BLaER1 treated with 17β-estradiol and CSF1 and Interleukin-3, amounts not matched to agents 10 nM and 100 nM (cell line): ENCODE results near the gene BICD2.

ENCODE experiments used
- H3K27ac ChIP-seq, 11 experiments: shearing (Covaris generic); formaldehyde crosslinking; 2 replicates each; pipeline ENCODE4 v1.8.1; 2022
- H3K27me3 ChIP-seq, 11 experiments: shearing (Covaris generic); formaldehyde crosslinking; 2 replicates each; pipeline ENCODE4 v1.8.1; 2022
- H3K36me3 ChIP-seq, 11 experiments: shearing (Covaris generic); formaldehyde crosslinking; 2 replicates each; pipeline ENCODE4 v1.8.1; 2022
- H3K4me1 ChIP-seq, 10 experiments: shearing (Covaris generic); formaldehyde crosslinking; 2 replicates each; pipeline ENCODE4 v1.8.1; 2022
- H3K4me2 ChIP-seq, 11 experiments: shearing (Covaris generic); formaldehyde crosslinking; 2 replicates each; pipeline ENCODE4 v1.8.1; 2022
- H3K4me3 ChIP-seq, 10 experiments: shearing (Covaris generic); formaldehyde crosslinking; 2 replicates each; pipeline ENCODE4 v1.8.1; 2022
- H3K9ac ChIP-seq, 11 experiments: shearing (Covaris generic); formaldehyde crosslinking; 2 replicates each; pipeline ENCODE4 v1.8.1; 2022
- H3K9me3 ChIP-seq, 11 experiments: shearing (Covaris generic); formaldehyde crosslinking; replicated peaks in 1 of 11; 2 replicates each; pipeline ENCODE4 v1.8.1; 2022
- H4K20me1 ChIP-seq, 11 experiments: shearing (Covaris generic); formaldehyde crosslinking; 2 replicates each; pipeline ENCODE4 v1.8.1; 2022
- Cebpa-rat ChIP-seq, 11 experiments: shearing (Covaris generic); IDR thresholded peaks; 2 replicates each; pipeline ENCODE4 v1.8.1; 2022

The BICD2 gene

GRCh38 chr9:92679413-92680165, 85.0 kb downstream of the BICD2 start:
- no peaks in the 10 kb centered on the region for H3K36me3 ChIP-seq
- TF ChIP-seq Cebpa-rat (IDR thresholded peaks at IDR 0.05) = no peak
- H3K4me2 ChIP-seq = peak overlapping the region in 1 of 11 experiments; percentile 48; a peak in 1 of 22 replicates
- H3K27me3 ChIP-seq = no peaks in the 10 kb centered on the region
- H3K4me1 ChIP-seq = peaks cover 15 to 42% (median 23%) of the 10 kb centered on the region in 10 experiments
- peaks cover 0 to 11% (median 0%) of the 10 kb centered on the region in 11 experiments; a peak in 1 of 22 replicates for H4K20me1 ChIP-seq
- no peak overlapping the region for H3K4me3 ChIP-seq
- H3K9ac ChIP-seq = no peak overlapping the region
- peak overlapping the region in 1 of 11 experiments; percentile 6; a peak in 1 of 22 replicates for H3K27ac ChIP-seq
- 0 out of 22 replicates have a peak, but pooled peaks cover 0 to 7% (median 0%) of the 10 kb centered on the region in 11 experiments for H3K9me3 ChIP-seq

- H3K27me3 ChIP-seq = no peaks in the 10 kb centered on the region
- peak overlapping the region in 7 of 11 experiments; percentile 84 to 99 (median 93); a peak in 8 of 22 replicates for H3K27ac ChIP-seq
- peak overlapping the region; percentile 65 to 98 (median 87); a peak in 15 of 20 replicates for H3K4me3 ChIP-seq
- H3K9ac ChIP-seq = peak overlapping the region in 4 of 11 experiments; percentile 89 to 94 (median 90); a peak in 6 of 22 replicates
- H4K20me1 ChIP-seq = peaks cover 0 to 27% (median 22%) of the 10 kb centered on the region in 11 experiments; a peak in 19 of 22 replicates
- 0 out of 22 replicates have a peak, but pooled peaks cover 0 to 7% (median 0%) of the 10 kb centered on the region in 11 experiments for H3K9me3 ChIP-seq
- H3K4me2 ChIP-seq = peak overlapping the region; percentile 70 to 95 (median 86); a peak in 21 of 22 replicates
- peaks cover 19 to 52% (median 39%) of the 10 kb centered on the region in 10 experiments for H3K4me1 ChIP-seq
- peaks cover 6 to 23% (median 11%) of the 10 kb centered on the region in 11 experiments; a peak in 18 of 22 replicates for H3K36me3 ChIP-seq
- TF ChIP-seq Cebpa-rat (IDR thresholded peaks at IDR 0.05) = no peak
These were observed 93.3 kb downstream of the BICD2 start for GRCh38 chr9:92671323-92671722.

DNA sequence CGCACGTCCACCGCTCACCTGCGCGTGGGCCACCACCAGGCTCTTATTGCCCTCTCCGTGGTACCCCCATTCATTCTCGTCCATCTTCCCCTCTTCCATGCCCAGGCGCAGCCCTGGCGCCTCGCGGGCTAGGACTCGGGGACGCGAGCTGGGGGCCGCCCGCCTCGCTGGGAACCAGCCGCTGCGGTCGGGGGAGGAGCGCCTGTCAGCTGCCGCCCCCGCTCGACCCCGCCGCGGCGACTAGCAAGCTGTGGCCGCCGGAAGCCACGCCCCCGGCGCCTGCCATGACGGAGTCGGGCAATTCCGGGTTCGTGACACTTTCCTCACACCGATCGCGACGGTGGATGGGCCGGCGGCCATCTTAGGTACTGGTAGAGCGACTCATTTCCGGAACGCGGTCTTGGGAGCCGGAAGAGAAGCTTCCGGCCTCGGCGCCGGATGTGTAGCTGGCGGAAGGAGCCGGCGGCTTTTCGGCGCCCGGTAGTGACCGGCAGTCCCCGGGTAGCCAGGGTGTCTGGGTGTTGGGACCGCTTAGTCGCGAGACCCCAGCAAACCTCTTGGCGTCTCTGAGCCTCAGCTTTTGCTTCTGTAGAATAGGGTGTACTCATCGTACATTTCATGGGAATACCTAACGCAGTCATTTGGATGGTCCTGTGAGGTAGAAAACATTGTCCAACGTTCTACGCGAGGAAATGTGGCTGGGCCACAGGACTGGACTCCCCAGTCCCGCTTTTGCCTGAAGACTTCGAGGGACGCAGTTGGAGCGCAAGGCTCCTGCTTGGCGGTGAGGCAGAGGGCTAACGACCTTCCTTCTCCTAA, 94.5 kb downstream of the BICD2 start, which contains the start of gene IPPK:
Gene IPPK, minus strand, starts transcription at position 242 of the 819 bp plus-strand sequence. Its CDS starts 143 bp downstream, at position 99.
- H3K4me3 ChIP-seq = peak within 1 kb of the TSS; percentile 65 to 98 (median 87)
- peak within 1 kb of the TSS; percentile 84 to 99 (median 91) for H3K27ac ChIP-seq
- H3K36me3 ChIP-seq = peaks cover 7 to 29% (median 17%) of the 10 kb centered on the region in 11 experiments; a peak in 19 of 22 replicates
- H3K9me3 ChIP-seq = no peaks in the 10 kb centered on the region
- H3K9ac ChIP-seq = peak within 1 kb of the TSS; percentile 86 to 98 (median 89)
- H4K20me1 ChIP-seq = peaks cover 8 to 39% (median 32%) of the 10 kb centered on the region in 11 experiments
- no peaks in the 10 kb centered on the region for H3K27me3 ChIP-seq
- H3K4me1 ChIP-seq = peaks cover 22 to 50% (median 48%) of the 10 kb centered on the region in 10 experiments
- peak within 1 kb of the TSS; percentile 86 to 95 (median 93) for H3K4me2 ChIP-seq
- no peak for TF ChIP-seq Cebpa-rat (IDR thresholded peaks at IDR 0.05)

GRCh38 chr9:92669527-92669889, 95.1 kb downstream of the BICD2 start:
- peaks cover 7 to 34% (median 20%) of the 10 kb centered on the region in 11 experiments; a peak in 20 of 22 replicates for H3K36me3 ChIP-seq
- H4K20me1 ChIP-seq = peaks cover 14 to 45% (median 38%) of the 10 kb centered on the region in 11 experiments
- peak overlapping the region; percentile 83 to 95 (median 87) for H3K4me2 ChIP-seq
- H3K27me3 ChIP-seq = no peaks in the 10 kb centered on the region
- peak overlapping the region; percentile 86 to 98 (median 89) for H3K9ac ChIP-seq
- H3K4me1 ChIP-seq = peaks cover 27 to 56% (median 52%) of the 10 kb centered on the region in 10 experiments
- peak overlapping the region; percentile 84 to 99 (median 91) for H3K27ac ChIP-seq
- H3K4me3 ChIP-seq = peak overlapping the region; percentile 65 to 98 (median 87)
- TF ChIP-seq Cebpa-rat (IDR thresholded peaks at IDR 0.05) = no peak
- H3K9me3 ChIP-seq = no peaks in the 10 kb centered on the region

DNA sequence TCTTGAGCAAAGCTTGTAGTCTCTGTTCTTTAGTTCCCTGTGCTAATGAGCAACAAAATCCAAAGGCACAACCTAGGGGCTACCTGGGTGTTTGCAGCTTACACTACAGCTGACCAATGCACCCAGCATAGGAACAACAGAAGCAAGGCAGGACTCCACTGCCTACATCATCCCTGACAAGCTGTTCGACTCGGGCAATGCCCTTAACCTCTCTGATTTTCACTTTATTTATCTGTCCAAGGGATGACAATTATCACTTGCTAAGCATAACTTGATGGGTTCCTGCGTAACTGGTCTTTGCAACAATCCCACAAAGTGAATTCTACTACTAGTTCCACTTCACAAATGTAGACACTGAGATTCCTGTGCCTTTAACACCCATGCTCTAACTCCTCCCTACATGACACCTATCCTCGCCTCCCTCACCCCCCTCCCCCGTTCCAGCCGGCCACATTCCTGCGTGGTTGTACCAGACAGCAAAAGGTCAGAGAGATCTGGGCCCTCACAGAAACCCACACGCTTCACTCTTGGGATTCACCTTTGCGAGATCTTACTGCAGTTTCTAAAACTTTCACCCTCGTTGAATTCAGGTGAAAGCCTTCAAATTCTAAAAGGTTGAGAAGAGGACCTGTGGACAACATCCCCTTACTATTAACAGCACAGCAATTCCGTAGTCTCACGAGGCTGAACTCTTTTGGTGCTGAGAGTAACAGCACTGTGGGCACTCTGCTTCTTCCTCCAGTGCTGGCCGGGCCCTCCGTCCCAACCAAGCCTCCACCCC, 95.7 kb downstream of the BICD2 start:
- TF ChIP-seq Cebpa-rat (IDR thresholded peaks at IDR 0.05) = no peak
- Histone ChIP-seq H3K4me1 (peaks cover 33 to 62% (median 58%) of the 10 kb centered on the region in 10 experiments), H3K36me3 (peaks cover 10 to 39% (median 24%) of the 10 kb centered on the region in 11 experiments; a peak in 21 of 22 replicates), H3K4me2 (peak overlapping the region; percentile 83 to 95 (median 87)), H3K4me3 (peak overlapping the region; percentile 65 to 98 (median 87)), H4K20me1 (peaks cover 19 to 50% (median 44%) of the 10 kb centered on the region in 11 experiments), H3K27ac (peak overlapping the region; percentile 84 to 99 (median 91)), H3K9ac (peak overlapping the region; percentile 86 to 98 (median 89)), H3K9me3 (no peaks in the 10 kb centered on the region), H3K27me3 (no peaks in the 10 kb centered on the region)

DNA sequence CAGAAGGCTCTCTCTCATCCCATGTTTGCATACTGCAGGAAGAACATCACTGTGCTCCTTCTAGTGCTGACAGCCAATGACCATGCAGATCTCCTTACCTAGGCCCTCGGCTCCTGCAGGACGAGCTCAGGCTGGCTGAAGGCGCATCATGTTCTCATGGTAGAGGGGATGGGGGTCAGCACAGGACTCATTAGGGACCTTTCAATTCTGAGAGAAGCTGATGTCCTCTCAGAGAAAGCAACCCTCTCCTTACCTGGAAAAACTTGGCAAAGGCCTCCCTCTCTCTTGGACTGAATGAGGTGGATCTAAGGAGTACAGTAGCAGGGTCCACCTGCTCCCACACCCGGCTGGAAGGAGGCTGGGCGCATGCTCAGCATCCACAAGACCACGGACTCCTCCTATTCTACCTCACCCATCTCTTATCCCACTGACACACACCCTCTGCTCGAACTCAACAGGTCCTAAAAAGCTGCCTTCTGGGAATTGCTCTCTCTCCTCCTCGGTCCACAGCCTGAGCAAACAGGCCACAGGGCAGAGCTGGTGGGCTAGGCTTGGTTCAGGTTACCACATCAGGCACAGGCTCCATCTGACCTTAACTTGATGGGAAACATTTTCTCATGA, 97.6 kb downstream of the BICD2 start:
- TF ChIP-seq Cebpa-rat (IDR thresholded peaks at IDR 0.05) = no peak
- H3K4me1 ChIP-seq = peaks cover 38 to 74% (median 63%) of the 10 kb centered on the region in 10 experiments

DNA sequence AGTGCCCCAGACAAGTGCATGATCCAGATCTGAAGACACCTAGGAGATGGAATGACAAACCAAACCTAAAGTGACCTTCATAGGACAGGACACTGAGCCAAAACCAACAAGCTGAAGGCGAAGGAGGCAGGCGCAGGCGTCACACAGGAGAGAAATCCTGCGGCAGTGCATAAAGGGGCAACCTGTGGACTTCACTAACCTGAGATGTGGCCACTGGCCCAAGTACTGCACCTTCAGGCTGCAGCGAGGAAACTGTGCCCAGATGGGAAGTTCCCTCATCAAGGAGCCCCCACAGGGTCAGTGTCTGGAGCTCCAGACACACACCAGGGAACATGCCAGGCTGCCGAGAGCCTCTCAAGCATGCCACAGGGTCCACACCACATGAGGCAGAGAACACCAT, 98.4 kb downstream of the BICD2 start:
- Histone ChIP-seq H3K4me1 (peaks cover 46 to 78% (median 64%) of the 10 kb centered on the region in 10 experiments), H3K36me3 (peaks cover 33 to 63% (median 45%) of the 10 kb centered on the region in 11 experiments; a peak in 21 of 22 replicates), H3K27ac (no peak overlapping the region), H3K4me2 (peak overlapping the region in 6 of 11 experiments; percentile 4 to 93 (median 32); a peak in 8 of 22 replicates), H4K20me1 (peaks cover 36 to 77% (median 71%) of the 10 kb centered on the region in 11 experiments), H3K9me3 (no peaks in the 10 kb centered on the region), H3K27me3 (no peaks in the 10 kb centered on the region), H3K4me3 (no peak overlapping the region), H3K9ac (peak overlapping the region in 3 of 11 experiments; percentile 12 to 32 (median 15); a peak in 1 of 22 replicates)
- TF ChIP-seq Cebpa-rat (IDR thresholded peaks at IDR 0.05) = no peak

More for the DNA sequence above, 97.6 kb downstream of the BICD2 start:
- Histone ChIP-seq H3K9ac (peak overlapping the region in 2 of 11 experiments; percentile 8 to 42; a peak in 1 of 22 replicates), H3K27me3 (no peaks in the 10 kb centered on the region), H3K9me3 (no peaks in the 10 kb centered on the region), H3K36me3 (peaks cover 28 to 56% (median 42%) of the 10 kb centered on the region in 11 experiments; a peak in 21 of 22 replicates), H4K20me1 (peaks cover 30 to 70% (median 63%) of the 10 kb centered on the region in 11 experiments), H3K27ac (no peak overlapping the region), H3K4me2 (peak overlapping the region in 5 of 11 experiments; percentile 1 to 93 (median 6); a peak in 4 of 22 replicates), H3K4me3 (no peak overlapping the region)
